Hepatocyte (in vitro differentiated cells): ENCODE results near the gene CACNA2D1. TPM values are rescaled to one million over a fixed set of nuclear protein-coding genes. Genes with fewer than 3 reads are reported as not detected.
A peak's percentile ranks its signal among the peaks of the same experiment; 100 is the strongest.

ENCODE experiments used
- DNase-seq: peaks from one replicate; pipeline ENCODE4 v3.0.0-alpha.2; 2016; ENCODE audit warnings: low spot score
- H2AFZ ChIP-seq: fragments of 200-600 bp; sonication (generic); 2 replicates; pipeline ENCODE4 v1.6.0; 2016; ENCODE audit warnings: antibody characterized with exemption, mild to moderate bottlenecking
- H3K27ac ChIP-seq: fragments of 200-600 bp; sonication (generic); 2 replicates; pipeline ENCODE4 v1.5.1; 2016; ENCODE audit warnings: mild to moderate bottlenecking
- H3K27me3 ChIP-seq: fragments of 200-600 bp; sonication (generic); 2 replicates; pipeline ENCODE4 v1.6.1; 2016
- H3K36me3 ChIP-seq: fragments of 200-600 bp; sonication (generic); replicated peaks from 2 replicates; pipeline ENCODE4 v1.5.1; 2016; ENCODE audit warnings: low read depth; ENCODE audit not compliant: insufficient read depth
- H3K4me1 ChIP-seq: fragments of 200-600 bp; sonication (generic); 2 replicates; pipeline ENCODE4 v1.5.1; 2016; ENCODE audit warnings: mild to moderate bottlenecking, moderate library complexity; ENCODE audit not compliant: insufficient read depth
- H3K4me2 ChIP-seq: fragments of 200-600 bp; sonication (generic); 2 replicates; pipeline ENCODE4 v1.6.0; 2016
- H3K4me3 ChIP-seq: fragments of 200-600 bp; sonication (generic); 2 replicates; pipeline ENCODE4 v1.5.1; 2016; ENCODE audit warnings: mild to moderate bottlenecking
- H3K79me2 ChIP-seq: fragments of 200-600 bp; sonication (generic); 2 replicates; pipeline ENCODE4 v1.6.0; 2017; ENCODE audit warnings: mild to moderate bottlenecking
- H3K9me2 ChIP-seq: fragments of 200-600 bp; sonication (generic); replicated peaks from 2 replicates; pipeline ENCODE4 v1.6.0; 2017; ENCODE audit warnings: mild to moderate bottlenecking; ENCODE audit not compliant: insufficient read depth
- H3K9me3 ChIP-seq: fragments of 200-600 bp; sonication (generic); 2 replicates; pipeline ENCODE4 v1.5.1; 2016; ENCODE audit warnings: low read depth, mild to moderate bottlenecking
- H4K20me1 ChIP-seq: fragments of 200-600 bp; sonication (generic); 2 replicates; pipeline ENCODE4 v1.6.0; 2016; ENCODE audit warnings: mild to moderate bottlenecking; ENCODE audit not compliant: insufficient read depth, poor library complexity, severe bottlenecking
- CTCF ChIP-seq: fragments of 200-600 bp; sonication (generic); IDR thresholded peaks from 2 replicates; pipeline ENCODE4 v1.5.1; 2016; ENCODE audit warnings: antibody characterized with exemption, mild to moderate bottlenecking; ENCODE audit not compliant: poor library complexity
- EZH2 ChIP-seq: fragments of 200-600 bp; sonication (generic); IDR thresholded peaks from 2 replicates; pipeline ENCODE4 v1.6.1; 2016; ENCODE audit warnings: antibody characterized with exemption, mild to moderate bottlenecking, borderline replicate concordance
- EZH2phosphoT487 ChIP-seq: fragments of 200-600 bp; sonication (generic); IDR thresholded peaks from one replicate; pipeline ENCODE4 v1.6.1; 2018; ENCODE audit warnings: antibody characterized with exemption, mild to moderate bottlenecking, low read depth, moderate library complexity; ENCODE audit not compliant: unreplicated experiment, severe bottlenecking
- WGBS: methylation state at CpG from one replicate; pipeline ENCODE4 v1.1.6; 2016; ENCODE audit warnings: low lambda C conversion rate; ENCODE audit errors: missing lambda C conversion rate; 5-methylcytosine and 5-hydroxymethylcytosine counted together
- polyA plus RNA-seq: library from polyadenylated mRNA; unstranded; fragments of >200 nt; fragmentation: Nextera tagmentation; extraction: Ambion mirVana; gene quantifications from 2 replicates; pipeline ENCODE4 v1.2.1, GENCODE V29; 2016
- total RNA-seq: library from RNA; depleted of rRNA; stranded (reverse); fragments of >200 nt; gene quantifications from 2 replicates; pipeline ENCODE4 v1.2.3, GENCODE V29; 2014

CACNA2D1 gene
- total and polyA plus RNA-seq, 2 experiments from 2014 or later = 3.1 to 18.9 TPM

DNA sequence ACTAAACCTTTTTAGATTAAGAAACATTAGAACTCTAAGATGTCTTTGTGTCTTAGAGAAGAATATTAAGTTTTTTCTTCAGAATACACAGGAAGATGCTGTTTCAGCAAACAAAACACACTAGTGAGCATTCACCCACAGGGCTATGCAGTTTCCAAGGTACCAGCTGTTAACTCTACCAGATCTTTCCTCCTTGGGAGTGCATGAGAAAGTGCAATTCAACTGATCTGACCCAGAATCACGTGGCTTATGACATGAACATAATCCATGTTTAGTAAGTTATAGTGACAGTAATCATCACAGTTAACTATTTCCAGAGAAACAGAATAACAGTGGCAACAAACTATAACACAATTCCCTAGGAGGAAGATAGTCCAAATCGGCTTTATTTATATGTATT, 270.7 kb downstream of the CACNA2D1 start:
- Histone ChIP-seq H2AFZ (no peak overlapping the region), H3K9me2 (no peaks in the 10 kb centered on the region), H3K9me3 (no peaks in the 10 kb centered on the region), H3K27me3 (no peaks in the 10 kb centered on the region), H3K4me3 (no peak overlapping the region), H3K79me2 (no peaks in the 10 kb centered on the region), H3K4me1 (peaks cover 4% of the 10 kb centered on the region), H3K36me3 (no peaks in the 10 kb centered on the region), H3K4me2 (no peak overlapping the region), H4K20me1 (no peaks in the 10 kb centered on the region), H3K27ac (no peak overlapping the region)
- WGBS = 58% methylated on average over 2 of the region's 2 CpGs
- no peak for DNase-seq
- no peak for TF ChIP-seq EZH2
- TF ChIP-seq CTCF = no peak
- no peak for TF ChIP-seq EZH2phosphoT487

- TF ChIP-seq CTCF (peak; percentile 15), EZH2phosphoT487 (no peak)
- H3K4me3 ChIP-seq = no peak overlapping the region
- no peaks in the 10 kb centered on the region for H3K79me2 ChIP-seq
- no peak overlapping the region for H3K27ac ChIP-seq
- no peak overlapping the region for H3K4me2 ChIP-seq
- no peak for DNase-seq
- no peaks in the 10 kb centered on the region for H3K27me3 ChIP-seq
- no peaks in the 10 kb centered on the region for H4K20me1 ChIP-seq
- 88% methylated on average over 1 of the region's 1 CpG for WGBS
- H3K9me2 ChIP-seq = no peaks in the 10 kb centered on the region
- no peaks in the 10 kb centered on the region for H3K36me3 ChIP-seq
- H2AFZ ChIP-seq = no peak overlapping the region
- peaks cover 4% of the 10 kb centered on the region for H3K4me1 ChIP-seq
- no peaks in the 10 kb centered on the region for H3K9me3 ChIP-seq
Observed at GRCh38 chr7:82172017-82172416, 271.6 kb downstream of the CACNA2D1 start.

DNA sequence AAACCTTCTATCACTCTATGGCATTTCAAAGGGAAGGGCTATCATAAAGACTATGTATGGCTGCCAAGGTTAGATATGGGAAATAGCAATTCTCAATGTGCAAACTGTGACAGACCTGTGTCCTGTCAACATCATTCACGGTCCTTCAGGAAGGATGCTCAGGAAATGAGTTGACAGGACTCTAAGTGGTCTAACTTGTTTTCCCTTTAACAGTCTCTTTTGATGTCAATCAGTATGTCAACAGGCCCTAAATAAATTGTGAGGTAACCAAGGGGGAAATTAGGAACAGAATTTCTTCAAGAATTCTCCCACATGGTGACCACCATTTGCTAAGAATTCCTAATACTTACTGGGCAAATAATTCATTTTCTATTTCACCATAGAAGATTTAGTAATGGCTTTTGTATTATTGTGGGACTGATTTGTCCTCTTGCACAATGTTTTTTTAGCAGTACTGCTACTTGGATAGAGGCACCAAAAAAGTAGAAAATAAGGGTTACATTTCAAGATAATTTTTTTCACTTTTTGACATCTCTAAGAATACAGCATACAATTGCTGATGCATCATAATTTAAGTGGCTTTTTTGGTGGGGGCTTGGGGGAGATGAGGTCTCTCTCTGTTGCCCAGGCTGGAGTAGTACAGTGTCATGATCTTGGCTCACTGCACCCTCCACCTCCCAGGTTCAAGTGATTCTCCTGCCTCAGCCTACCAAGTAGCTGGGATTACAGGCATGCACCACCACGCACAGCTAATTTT, 275.8 kb downstream of the CACNA2D1 start:
- no peaks in the 10 kb centered on the region for H3K4me1 ChIP-seq
- no peak overlapping the region for H3K4me2 ChIP-seq
- TF ChIP-seq EZH2phosphoT487 (no peak), CTCF (no peak), EZH2 (no peak)
- no peak overlapping the region for H2AFZ ChIP-seq
- 56% methylated on average over 2 of the region's 2 CpGs for WGBS
- H3K36me3 ChIP-seq = no peaks in the 10 kb centered on the region
- H3K9me2 ChIP-seq = no peaks in the 10 kb centered on the region
- no peak for DNase-seq
- H3K27ac ChIP-seq = no peak overlapping the region
- H4K20me1 ChIP-seq = no peaks in the 10 kb centered on the region
- no peaks in the 10 kb centered on the region for H3K79me2 ChIP-seq
- H3K27me3 ChIP-seq = no peaks in the 10 kb centered on the region
- H3K9me3 ChIP-seq = no peaks in the 10 kb centered on the region
- no peak overlapping the region for H3K4me3 ChIP-seq
